GM12873 (cell line): ENCODE results near the gene ZNF774.

ENCODE experiments used
- CTCF ChIP-seq: IDR thresholded peaks from 2 replicates; pipeline ENCODE4 v1.5.1; 2012; ENCODE audit warnings: low read depth, mild to moderate bottlenecking, moderate library complexity, low read length, control low read depth; ENCODE audit not compliant: insufficient read depth; ENCODE audit errors: missing control alignments

Gene ZNF774

GRCh38 chr15:90394074-90394473, 42.0 kb downstream of the ZNF774 start:
- TF ChIP-seq CTCF, result no peak

GRCh38 chr15:90394748-90395442, 42.8 kb downstream of the ZNF774 start:
- no peak for TF ChIP-seq CTCF

- TF ChIP-seq CTCF, result no peak
Measured at GRCh38 chr15:90396321-90396720, 44.2 kb downstream of the ZNF774 start.

DNA sequence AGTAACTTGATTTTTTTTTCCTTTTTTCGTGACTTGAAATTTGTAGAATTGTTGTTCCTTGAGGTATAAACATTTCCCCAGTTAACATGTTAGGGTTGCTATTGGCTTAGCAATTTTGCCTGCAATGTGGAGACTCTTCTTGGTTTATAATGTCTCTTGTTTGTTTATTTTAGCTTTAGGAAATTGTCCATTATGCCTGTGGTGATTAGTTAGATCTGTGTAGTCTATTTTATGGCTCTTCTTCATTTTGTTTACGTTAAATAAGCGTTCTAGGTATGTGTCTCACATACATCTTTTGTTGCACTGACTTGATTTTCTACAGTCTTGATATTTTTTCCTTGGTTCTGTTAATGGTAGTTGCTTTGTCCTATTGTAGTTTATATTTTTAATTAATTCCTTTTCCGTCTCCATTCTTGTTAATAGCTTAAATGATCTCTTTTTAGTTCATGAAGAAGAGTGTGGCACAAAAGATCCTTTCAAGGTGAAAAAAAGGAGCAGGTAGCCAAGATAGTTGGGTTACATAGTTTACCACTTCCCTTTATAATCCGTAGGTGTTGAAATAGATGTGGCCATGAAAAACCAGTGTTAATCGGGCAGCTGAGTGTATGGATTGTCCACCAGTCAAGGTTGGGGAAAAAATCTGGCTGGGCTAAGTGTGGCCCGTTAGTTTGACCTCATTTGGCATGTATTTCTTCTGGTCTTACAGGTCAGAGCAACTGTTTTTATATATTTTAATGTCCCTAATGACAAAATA, 48.1 kb downstream of the ZNF774 start:
- TF ChIP-seq CTCF, result no peak

- TF ChIP-seq CTCF, result no peak
Measured at GRCh38 chr15:90400759-90401314, 48.8 kb downstream of the ZNF774 start.

- TF ChIP-seq CTCF, result no peak
Measured at GRCh38 chr15:90401495-90401894, 49.4 kb downstream of the ZNF774 start.

GRCh38 chr15:90402223-90402622, 50.1 kb downstream of the ZNF774 start:
- TF ChIP-seq CTCF, result no peak
